Stimulated activated naive CD4-positive, alpha-beta T cell treated with Interleukin-2 at 50 U/mL for 16 hours (primary cell): ENCODE results near the gene APCDD1L.
"Not testable (repeated sequence)": the region's sequence is repeated elsewhere in the genome, so short reads cannot be mapped to it uniquely, and the experiment has no call there.

Source experiments
- DNase-seq: peaks from one replicate; lab custom pipeline; 2025; lab: John Stamatoyannopoulos, UW

The APCDD1L gene

DNA sequence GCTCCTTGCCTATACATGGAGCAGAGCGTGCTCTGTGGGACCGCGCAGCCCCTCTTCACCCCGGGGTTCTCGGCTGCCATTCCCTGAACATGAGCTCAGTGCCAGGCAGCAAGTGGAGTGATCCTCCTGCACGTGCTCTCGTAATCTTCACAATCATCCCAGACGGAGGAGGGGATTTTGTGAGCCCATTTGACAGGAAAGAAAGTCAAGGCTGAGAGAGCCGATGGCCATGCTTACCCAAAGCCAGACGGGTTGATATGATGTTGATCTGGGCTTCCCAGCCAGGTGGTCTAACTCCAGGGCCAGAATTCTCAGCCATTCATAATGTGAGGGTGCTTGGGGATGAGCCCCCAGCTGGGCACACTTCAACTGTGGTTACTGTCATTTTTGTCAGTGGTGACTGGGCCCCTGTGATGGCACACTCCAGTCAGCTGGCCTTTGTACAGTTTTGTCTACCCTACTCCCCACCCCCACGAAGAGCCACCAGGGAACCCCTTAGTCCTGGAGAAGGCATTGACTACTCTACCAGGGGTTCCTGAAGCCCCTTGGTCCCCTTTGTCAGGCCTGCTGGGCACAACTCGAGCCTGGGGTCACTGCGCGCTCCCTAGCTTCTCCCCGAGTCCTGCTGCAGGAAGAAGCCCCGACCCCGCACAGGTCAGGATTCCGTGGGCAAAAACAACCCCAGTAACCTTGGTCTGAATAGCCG, 1.5 kb downstream of the APCDD1L start:
- DNase-seq, result no peak

- no peak for DNase-seq
These were observed 2.2 kb downstream of the APCDD1L start for GRCh38 chr20:58512808-58513552.

DNA sequence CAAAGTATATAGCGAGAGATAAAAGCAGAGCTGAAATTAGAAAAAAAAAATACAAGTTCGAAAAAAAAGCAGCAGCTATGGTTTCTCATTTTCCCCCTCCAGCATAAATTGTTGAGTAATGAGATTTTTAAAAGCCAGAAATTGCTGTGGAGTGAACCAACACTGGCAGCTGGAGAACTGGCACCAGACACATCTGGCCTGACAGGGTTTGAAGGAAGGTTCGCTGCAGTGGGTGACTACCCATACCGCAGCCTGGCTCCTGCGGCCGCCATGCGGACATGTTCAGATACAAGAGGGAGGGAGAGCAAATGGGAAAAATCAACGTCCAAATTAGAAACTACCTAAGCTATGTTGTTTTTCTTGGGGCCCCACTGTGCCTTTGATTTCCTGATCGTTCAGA, 3.3 kb downstream of the APCDD1L start:
- no peak for DNase-seq

DNA sequence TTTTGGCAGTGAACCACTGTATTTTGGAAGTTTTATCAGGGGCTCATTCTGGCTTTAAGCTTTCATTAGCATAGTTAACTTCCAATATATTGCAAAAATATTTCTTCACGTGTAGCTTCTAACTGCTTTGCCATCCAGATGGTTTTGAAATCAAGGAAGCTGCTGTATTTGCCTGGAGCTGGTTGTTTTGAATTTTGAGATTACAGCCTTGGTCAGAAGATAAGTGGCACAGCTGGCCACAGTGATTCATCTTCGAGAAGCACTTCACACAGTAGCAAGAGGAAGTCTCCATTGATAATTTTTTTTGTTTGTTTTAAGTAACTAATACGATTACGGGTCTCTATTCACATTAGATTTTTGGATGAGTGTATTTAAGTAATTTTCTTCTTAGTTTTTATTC, 3.8 kb downstream of the APCDD1L start:
- no peak for DNase-seq

- no peak for DNase-seq
These were observed 4.3 kb downstream of the APCDD1L start for GRCh38 chr20:58510921-58511320.

- no peak for DNase-seq
These were observed 6.3 kb downstream of the APCDD1L start for GRCh38 chr20:58508762-58509395.

DNA sequence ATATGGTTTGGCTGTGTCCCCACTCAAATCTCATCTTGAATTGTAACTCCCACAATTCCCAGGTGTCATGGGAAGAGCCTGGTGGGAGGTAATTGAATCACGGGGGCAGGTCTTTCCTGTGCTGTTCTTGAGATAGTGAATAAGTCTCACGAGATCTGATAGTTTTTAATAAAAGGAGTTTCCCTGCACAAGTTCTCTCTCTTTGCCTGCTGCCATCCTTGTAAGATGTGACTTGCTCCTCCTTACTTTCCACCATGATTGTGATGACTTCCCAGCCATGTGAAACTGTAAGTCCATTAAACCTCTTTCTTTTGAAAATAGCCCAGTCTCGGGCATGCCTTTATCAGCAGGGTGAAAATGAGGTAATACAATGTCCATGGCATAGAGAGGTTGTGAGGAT, 8.2 kb downstream of the APCDD1L start:
- DNase-seq, result not testable (repeated sequence)

DNA sequence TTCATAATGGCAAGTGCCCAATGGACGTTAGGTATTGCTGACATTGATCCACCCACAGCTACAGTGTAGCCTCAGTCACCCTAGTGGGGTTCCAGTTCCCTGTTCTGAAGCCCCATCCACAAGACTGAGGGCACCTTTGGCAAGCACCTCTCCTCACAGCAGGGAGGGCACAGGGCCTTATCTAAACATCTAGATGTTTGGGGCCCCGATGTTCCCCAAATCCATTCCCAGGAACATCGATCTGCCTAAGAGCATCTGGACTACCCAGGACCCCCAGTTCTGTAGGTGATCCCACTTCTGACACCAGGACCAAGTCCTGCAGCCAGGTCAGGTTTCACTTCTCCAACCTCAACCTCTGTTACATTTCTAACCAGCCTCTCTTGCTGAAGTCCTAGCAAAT, 10.6 kb downstream of the APCDD1L start:
- DNase-seq, result no peak

DNA sequence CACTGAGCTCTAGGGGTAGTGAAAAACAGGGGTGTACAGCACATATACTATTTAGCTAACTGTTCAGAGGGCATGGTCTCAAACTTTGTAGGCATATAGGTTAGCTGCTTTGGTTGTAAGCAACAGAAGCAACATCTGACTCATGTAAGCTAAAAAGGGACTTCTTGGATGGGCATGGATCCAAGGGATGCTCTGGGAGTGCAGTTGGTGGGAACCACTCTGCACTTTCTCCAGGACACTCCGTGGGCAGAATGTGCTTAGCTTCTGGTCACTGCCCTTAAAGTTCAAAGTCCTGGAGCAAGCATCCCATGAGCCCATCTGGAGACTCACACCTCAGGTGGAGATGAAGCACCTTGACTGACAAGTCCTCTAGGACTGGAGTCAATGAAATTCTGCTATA, 11.5 kb downstream of the APCDD1L start:
- DNase-seq, result no peak

GRCh38 chr20:58500256-58500655, 14.9 kb downstream of the APCDD1L start:
- DNase-seq, result no peak

DNA sequence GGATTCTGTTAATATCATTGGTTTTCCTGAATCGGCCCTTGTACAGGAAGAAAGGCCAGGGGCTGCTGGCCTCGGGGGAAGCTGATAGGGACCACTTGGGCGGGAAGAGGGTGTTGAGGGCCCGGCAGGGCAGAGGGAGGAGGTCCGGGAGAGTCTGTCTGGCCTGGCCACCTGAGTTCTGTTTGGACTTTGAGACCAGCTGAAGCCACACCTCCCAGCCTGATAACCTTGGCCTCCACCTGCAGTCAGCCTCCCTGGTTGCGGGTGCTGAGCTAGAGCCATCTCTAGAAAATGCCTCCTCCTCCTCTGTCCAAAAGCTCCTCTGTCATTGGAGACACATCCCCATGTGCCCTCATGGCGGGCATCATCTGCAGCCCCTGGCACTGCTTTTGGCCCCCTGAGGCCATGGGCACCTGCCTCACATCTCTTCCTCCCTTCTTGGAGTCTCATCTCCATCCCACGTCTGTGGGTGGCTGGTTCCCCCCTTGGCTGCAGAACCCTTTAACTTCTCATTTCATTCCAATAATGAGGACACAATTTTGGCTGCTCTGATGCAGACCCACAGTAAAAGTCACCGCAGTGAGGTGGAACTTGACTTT, 16.6 kb downstream of the APCDD1L start:
- DNase-seq, result no peak

DNA sequence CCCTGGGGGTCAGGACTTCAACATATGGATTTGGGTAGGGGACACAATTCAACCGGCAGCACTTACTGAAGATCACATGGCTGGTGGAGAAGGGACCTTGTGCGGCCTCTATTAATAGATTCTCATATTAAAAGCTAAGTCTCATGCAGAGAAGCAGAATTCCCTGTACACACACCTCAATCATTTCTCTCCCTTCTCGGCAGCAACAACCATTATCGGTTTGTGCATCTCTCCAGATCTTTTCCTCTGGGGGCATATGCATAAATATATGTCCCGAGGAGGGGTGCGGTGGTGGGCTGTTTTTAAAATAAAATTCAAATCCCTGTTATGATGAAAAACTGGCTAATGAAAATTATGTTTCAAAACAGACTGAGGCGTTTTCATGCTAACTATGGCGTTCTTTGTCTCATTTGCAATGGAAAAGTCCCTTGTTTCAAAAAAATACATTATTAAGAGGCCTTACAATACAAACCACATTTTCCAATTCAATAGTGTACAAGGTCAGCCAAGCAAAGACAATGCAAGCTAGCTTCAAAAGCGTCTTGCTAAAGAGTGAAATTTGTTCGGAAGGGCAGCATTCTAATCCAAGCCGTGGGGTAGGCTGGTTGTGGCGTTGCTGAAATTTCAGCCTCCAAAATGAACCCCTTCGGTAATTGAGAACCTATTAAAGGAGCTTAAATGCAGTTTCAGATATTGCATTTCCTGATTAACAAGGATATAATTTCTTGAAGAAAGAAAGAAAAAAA, 17.3 kb downstream of the APCDD1L start:
- DNase-seq, result no peak

GRCh38 chr20:58497076-58497641, 18.0 kb downstream of the APCDD1L start:
- DNase-seq, result no peak

DNA sequence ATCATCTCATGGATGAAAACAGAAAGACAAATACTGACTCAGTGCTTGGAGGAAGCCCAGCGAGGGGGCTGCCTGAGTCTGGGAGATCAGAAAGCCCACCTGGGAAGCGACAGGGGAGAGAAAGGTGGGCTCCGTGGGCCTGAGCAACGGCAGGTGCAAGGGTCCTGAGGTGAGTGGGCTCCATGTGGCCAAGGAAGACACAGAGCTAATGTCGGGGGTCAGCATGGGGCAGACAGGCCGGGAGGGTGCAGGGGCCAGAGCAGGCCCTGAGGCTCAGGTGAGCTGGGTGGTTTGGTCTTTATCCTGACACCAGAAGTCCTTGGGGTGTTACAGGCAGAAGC, 18.8 kb downstream of the APCDD1L start:
- DNase-seq, result no peak

GRCh38 chr20:58495623-58496428, 19.4 kb downstream of the APCDD1L start:
- no peak for DNase-seq

DNA sequence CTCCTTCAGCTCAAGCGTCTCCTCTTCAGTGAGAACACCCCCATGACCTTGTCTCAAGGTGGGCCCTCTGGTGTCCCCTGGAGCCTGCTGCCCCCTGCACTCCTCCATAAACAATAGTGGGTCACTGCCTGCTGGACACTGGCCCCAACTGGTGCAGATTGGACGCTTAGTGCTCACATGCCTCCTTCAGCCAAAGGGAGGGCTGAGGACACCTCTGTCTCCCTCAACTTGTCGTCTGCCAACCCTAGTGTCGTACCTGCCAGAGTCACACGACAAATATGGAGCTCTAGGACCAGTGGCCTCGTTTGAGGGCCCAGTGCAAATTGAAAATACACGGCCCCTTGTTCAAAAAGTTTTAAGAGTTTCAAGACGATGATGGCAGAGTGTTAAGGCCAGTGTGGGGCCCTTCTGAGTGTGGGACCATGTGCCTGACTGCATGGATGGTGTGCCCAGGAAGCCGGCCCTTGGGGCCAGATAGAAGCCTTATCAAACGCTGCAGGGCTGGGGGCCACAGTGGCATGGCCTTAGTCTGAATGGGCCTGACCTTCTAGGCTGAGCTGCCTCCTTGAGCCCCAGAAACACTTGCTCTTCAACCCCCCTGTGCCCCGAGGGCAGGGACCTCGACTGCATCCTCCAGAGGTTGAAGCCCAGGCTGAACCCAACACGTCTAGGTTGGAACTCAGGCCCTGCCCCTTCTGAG, 20.1 kb downstream of the APCDD1L start:
- no peak for DNase-seq

DNA sequence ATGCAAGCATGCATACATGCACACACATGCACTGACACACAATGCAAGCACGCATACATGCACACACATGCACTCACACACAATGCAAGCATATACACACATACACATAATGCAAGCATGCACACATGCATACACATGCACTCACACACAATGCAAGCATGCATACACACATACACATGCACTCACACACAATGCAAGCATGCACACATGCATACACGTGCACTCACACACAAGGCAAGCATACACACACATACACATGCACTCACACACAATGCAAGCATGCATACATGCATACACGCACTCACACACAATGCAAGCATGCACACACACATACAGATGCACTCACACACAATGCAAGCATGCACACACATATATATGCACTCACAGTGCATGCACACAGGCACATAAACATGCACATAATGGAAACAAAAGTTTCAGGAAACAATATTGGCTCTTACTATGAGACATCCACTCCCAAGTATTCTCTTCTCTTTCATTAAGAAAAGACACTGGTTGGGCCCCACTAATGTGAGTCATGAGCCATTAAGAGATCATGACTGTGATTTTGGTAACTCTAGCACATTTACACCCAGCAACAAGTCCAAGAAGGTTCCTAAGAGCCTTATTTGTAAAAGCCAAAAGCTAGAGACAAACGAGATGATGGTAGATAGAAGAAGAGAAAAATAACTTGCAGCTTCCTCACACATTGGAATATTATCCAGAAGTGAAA, 22.2 kb downstream of the APCDD1L start:
- DNase-seq, result no peak

DNA sequence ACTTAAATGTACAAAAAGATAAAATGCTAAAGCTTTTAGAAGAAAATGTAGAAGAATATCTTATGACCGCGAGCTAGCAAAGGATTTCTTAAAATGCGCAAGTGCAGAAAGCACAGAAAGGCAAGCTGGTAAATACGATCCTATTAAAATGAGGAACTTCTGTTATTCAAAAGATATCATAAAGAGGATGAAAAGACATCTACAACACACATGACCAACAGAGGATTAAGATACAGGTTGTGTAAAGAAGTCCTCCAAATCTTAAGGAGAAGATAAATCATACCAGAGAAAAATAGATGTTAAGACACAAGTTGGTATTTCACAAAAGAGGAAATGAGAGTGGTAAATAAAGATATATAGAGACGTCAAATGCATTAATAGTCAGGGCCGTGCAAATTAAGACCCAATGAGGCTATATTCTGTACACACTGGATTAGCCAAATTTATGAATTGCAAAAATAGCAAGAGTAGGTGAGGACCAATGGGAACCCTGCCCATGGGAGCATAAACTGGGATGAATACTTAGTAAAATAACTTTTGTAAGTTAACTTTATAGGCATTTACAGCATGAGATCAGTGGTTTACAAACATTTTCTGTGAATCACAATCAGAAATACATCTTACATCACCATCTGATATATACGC, 23.0 kb downstream of the APCDD1L start:
- DNase-seq, result no peak

DNA sequence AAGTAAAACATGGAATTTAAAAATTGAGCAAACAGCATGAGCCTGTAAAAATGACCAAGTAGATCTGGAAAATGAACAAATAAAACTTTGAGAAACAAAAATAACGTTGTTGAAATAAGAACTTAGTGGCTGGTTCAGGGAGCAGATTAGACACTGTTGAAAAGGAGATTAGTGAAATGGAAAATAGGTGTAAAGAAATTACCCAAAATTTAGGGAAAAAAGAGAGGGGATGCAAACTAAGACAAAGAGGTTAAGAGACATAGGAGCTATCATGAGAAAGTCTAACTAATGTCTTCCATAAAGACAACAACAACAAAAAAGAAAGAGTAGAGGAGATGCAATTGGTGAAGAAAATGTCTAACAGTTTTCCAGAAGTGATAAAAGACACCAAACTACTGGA, 29.0 kb downstream of the APCDD1L start:
- DNase-seq, result no peak
